ENCODE measurements around the gene CDC42BPA. TPM values are rescaled to one million over a fixed set of nuclear protein-coding genes. Genes with fewer than 3 reads are reported as not detected.

The CDC42BPA gene
- total and polyA plus RNA-seq, 2 of the 13 experiments (the other 11 are each of a cell fraction or from before 2014, with no cell fraction given) = 6.5 to 16.0 TPM

- Histone ChIP-seq H3K4me2 (ENCODE audit: low read depth, low read length) (no peak overlapping the region), H3K79me2 (ENCODE audit: insufficient read depth, low read length) (peaks cover 34% of the 10 kb centered on the region), H3K27ac (ENCODE audit: extremely low read length, insufficient read depth, low read length) (no peak overlapping the region), H2AFZ (ENCODE audit: low read length) (no peak overlapping the region), H4K20me1 (ENCODE audit: insufficient read depth, low read length) (peaks cover 36% of the 10 kb centered on the region; the same call in 1 of the 2 replicates), H3K4me3 (replicated peaks in 1 of 3; ENCODE audit: insufficient read depth in 1 of 3, low read depth in 2 of 3, low read length in 3 of 3) (no peak overlapping the region), H3K9me3 (ENCODE audit: low read length) (peaks cover 2% of the 10 kb centered on the region; the same call in 1 of the 2 replicates), H3K36me3 (replicated peaks in 1 of 2; ENCODE audit: control insufficient read depth in 1 of 2, insufficient read depth in 2 of 2, low read length in 2 of 2) (peaks cover 22 to 54% of the 10 kb centered on the region in 2 experiments; a peak in 4 of 5 replicates), H3K4me1 (ENCODE audit: insufficient read depth, low read length) (peaks cover 24% of the 10 kb centered on the region), H3K27me3 (ENCODE audit: control insufficient read depth in 1 of 2, insufficient read depth in 2 of 2, low read length in 2 of 2) (no peaks in the 10 kb centered on the region), H3K9ac (ENCODE audit: insufficient read depth, low read depth, low read length) (no peak overlapping the region)
- intact Hi-C loops (cut with micrococcal nuclease; ENCODE audit: unreplicated experiment) (no loop called here), in situ Hi-C loops (cut with HindIII; ENCODE audit: extremely low pct_ligation_motif_present, low pct_unique_long_range_greater_than_20kb) (no loop called here)
- FAIRE-seq (no peak), ATAC-seq (no peak), DNase-seq (ENCODE audit: low spot score) (no peak)
- BruUV-seq (replicated peaks) = no TSS peak
- 100% methylated on average over 4 of the region's 4 CpGs for WGBS (ENCODE audit: low lambda C conversion rate)
- ChIA-PET CTCF (ENCODE audit: low intra/inter-chr PET ratio, low total read pairs) (no interaction called here), POLR2A (no interaction called here)
- TF ChIP-seq KLF15 (CRISPR knock-in tag; IDR thresholded peaks at IDR 0.05; ENCODE audit: borderline replicate concordance) (no peak), ZNF678 (CRISPR knock-in tag; IDR thresholded peaks at IDR 0.05) (no peak), ZNF503 (CRISPR knock-in tag; IDR thresholded peaks at IDR 0.05) (no peak), SP2 (CRISPR knock-in tag; IDR thresholded peaks at IDR 0.05) (no peak), ZBTB40 (IDR thresholded peaks at IDR 0.05) (no peak), ZBTB40 (CRISPR knock-in tag; IDR thresholded peaks at IDR 0.05) (no peak), MTF1 (CRISPR knock-in tag; IDR thresholded peaks at IDR 0.05) (no peak), ZNF841 (CRISPR knock-in tag; IDR thresholded peaks at IDR 0.05; ENCODE audit: borderline replicate concordance) (no peak), NKX3-1 (CRISPR knock-in tag; IDR thresholded peaks at IDR 0.05) (no peak), IRF1 (CRISPR knock-in tag; IDR thresholded peaks at IDR 0.05; ENCODE audit: low read depth) (no peak), RFXANK (CRISPR knock-in tag; IDR thresholded peaks at IDR 0.05) (no peak)
Measured at GRCh38 chr1:226966683-226967082, 351.6 kb downstream of the CDC42BPA start.
